Psoas muscle (tissue), 8 donors: Measurements from ENCODE around the gene UROC1. TPM values are rescaled to one million over a fixed set of nuclear protein-coding genes. Genes with fewer than 3 reads are reported as not detected.
A peak's percentile ranks its signal among the peaks of the same experiment; 100 is the strongest.

Source experiments
- ATAC-seq, 4 donors: fragments of 200-7000 bp; cut with Tn5 transposase; one replicate each; pipeline ENCODE4 v1.9.1; 2020; ENCODE audit warnings: moderate library complexity in 3 of 4, mild to moderate bottlenecking in 2 of 4
- DNase-seq, 2 donors: peaks; one replicate each; pipeline ENCODE4 v3.0.0-alpha.2; 2020
- H3K27ac ChIP-seq: fragments of 200-600 bp; one replicate; pipeline ENCODE4 v1.8.0; 2022
- H3K27me3 ChIP-seq, 3 donors: fragments of 200-600 bp in 1 of 3; one replicate each; pipeline versions ENCODE4 v1.6.1 to v1.8.0; 2013 to 2022; ENCODE audit warnings: low read length in 2 of 3, mild to moderate bottlenecking in 2 of 3, moderate library complexity in 1 of 3; ENCODE audit not compliant: insufficient read depth in 3 of 3
- H3K36me3 ChIP-seq, 2 donors: fragments of 200-600 bp in 1 of 2; one replicate each; pipeline versions ENCODE4 v1.6.1 to v1.8.0; 2013 to 2022; ENCODE audit warnings: low read depth in 1 of 2, mild to moderate bottlenecking in 1 of 2, moderate library complexity in 1 of 2; ENCODE audit not compliant: insufficient read depth in 1 of 2
- H3K4me1 ChIP-seq: fragments of 200-600 bp; one replicate; pipeline ENCODE4 v1.8.0; 2022
- H3K4me3 ChIP-seq: fragments of 200-600 bp; one replicate; pipeline ENCODE4 v1.8.0; 2022; ENCODE audit warnings: mild to moderate bottlenecking
- H3K9me3 ChIP-seq: fragments of 200-600 bp; one replicate; pipeline ENCODE4 v1.8.0; 2022
- WGBS, 3 donors: extraction: QIAGEN DNeasy Blood & Tissue Kit; methylation state at CpG; one replicate each; pipeline versions ENCODE4 v1.1.6 to v1.1.7; 2013; 5-methylcytosine and 5-hydroxymethylcytosine counted together
- intact Hi-C, 2 donors: fragments of 100-400 bp; cut with DNase I; formaldehyde crosslinking; loops; one replicate each; pipeline versions ENCODE4 v1.11.0 to v1.14.2; 2022
- polyA plus RNA-seq, 3 donors: library from polyadenylated mRNA; stranded (reverse); fragments of 200-250 nt; gene quantifications; one replicate each; pipeline ENCODE4 v1.2.3, GENCODE V29; 2013
- total RNA-seq, 4 donors: library from RNA; stranded (reverse); fragmentation: NEBNext Ultra II Directional in 2 of 4; extraction: Animal tissue kit (Norgen Biotek cat#: 25700) in 2 of 4; gene quantifications; one replicate each; pipeline versions ENCODE4 v1.2.1 to v1.2.4, GENCODE V29; 2021 to 2023
- TF ChIP-seq, protein P1 (sequence below): fragments of 200-600 bp; IDR thresholded peaks from one replicate; pipeline ENCODE4 v1.8.0; 2022; ENCODE audit warnings: antibody characterized with exemption
- donor health status: healthy with polysubstance abuse.
- donor health status: DM: no; HTN: no; CAD: no; lungs with moderate emphysema.
- donor health status: Bipolar disorder and iron deficiency.
- donor health status: healthy.
- donor health status: DM: yes; HTN: yes; CAD: no.
- donor health status: DM: no; HTN: no; CAD: no.
- donor health status: DM: no; HTN: no; CAD: no.
- donor health status: DM: yes; HTN: yes; CAD: no.

The UROC1 gene
- total and polyA plus RNA-seq, 7 donors, result 0.03 to 0.13 (median 0.08) TPM; not detected in 4

DNA sequence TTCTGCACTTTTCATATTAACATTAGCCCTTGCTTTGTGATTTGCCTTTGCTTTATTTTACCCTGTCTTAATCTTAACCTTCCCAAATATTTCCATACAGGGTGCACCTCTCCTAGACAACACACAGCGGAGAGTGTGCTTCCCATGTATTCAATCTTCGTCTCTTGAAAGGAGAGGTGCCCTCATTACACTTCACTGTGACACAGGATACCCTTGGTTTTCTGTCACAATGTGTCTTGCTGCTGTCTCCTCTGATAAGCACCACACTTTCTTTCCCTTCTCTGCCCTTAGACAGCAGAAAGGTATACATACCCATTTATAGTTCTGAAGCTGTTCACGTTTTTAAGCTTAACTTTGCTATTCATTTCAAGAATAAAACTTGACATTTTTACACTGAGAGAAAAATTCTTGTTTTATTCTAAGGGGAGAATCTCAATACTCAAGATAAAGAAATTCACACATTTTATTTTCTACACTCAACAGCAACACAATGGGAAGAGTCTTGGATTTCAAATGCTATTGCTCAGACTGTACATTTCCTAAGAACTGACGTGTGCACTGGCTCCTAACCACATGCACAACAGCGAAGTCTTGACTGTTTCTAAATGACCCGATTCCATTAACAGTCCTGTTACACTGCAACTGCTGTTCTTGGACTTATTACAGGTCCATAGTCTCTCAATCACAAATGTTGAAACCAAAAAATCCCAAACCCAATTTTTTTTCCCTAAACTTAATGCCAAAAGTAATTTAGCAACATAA lies 63.0 kb downstream of the UROC1 start:
- DNase-seq (no peak), ATAC-seq (peak in 3 of 4 donors; percentile 55 to 75 (median 68))
- intact Hi-C loops, result no loop called here
- peaks cover 3 to 90% of the 10 kb centered on the region in 2 donors for H3K36me3 ChIP-seq
- 51 to 85% (median 67%) methylated on average over 6 of the region's 6 CpGs for WGBS, 3 donors
- H3K4me3 ChIP-seq, result no peak overlapping the region
- TF ChIP-seq, protein P1, sequence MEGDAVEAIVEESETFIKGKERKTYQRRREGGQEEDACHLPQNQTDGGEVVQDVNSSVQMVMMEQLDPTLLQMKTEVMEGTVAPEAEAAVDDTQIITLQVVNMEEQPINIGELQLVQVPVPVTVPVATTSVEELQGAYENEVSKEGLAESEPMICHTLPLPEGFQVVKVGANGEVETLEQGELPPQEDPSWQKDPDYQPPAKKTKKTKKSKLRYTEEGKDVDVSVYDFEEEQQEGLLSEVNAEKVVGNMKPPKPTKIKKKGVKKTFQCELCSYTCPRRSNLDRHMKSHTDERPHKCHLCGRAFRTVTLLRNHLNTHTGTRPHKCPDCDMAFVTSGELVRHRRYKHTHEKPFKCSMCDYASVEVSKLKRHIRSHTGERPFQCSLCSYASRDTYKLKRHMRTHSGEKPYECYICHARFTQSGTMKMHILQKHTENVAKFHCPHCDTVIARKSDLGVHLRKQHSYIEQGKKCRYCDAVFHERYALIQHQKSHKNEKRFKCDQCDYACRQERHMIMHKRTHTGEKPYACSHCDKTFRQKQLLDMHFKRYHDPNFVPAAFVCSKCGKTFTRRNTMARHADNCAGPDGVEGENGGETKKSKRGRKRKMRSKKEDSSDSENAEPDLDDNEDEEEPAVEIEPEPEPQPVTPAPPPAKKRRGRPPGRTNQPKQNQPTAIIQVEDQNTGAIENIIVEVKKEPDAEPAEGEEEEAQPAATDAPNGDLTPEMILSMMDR, result no peak
- no peaks in the 10 kb centered on the region for H3K27me3 ChIP-seq
- H3K27ac ChIP-seq, result no peak overlapping the region
- peaks cover 33% of the 10 kb centered on the region for H3K4me1 ChIP-seq
- no peaks in the 10 kb centered on the region for H3K9me3 ChIP-seq

DNA sequence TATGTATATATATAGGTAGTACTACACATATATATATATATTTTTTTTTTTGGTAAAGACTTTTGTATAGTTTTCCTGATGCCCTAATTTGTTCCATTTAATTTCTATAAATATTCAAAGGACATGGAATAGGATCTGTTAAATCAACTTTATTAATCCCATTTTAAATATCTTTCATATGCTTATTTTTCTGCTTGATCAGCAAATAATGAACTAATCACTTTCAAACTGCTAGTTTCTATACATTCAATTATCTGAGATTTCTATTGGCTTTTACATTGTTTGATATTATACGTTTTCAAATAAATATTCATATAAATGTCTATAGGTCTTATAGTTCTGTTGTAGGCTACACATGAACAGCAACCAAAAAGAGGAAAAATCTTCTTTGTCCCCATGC lies 63.5 kb downstream of the UROC1 start:
- DNase-seq, result no peak
- H3K9me3 ChIP-seq, result no peaks in the 10 kb centered on the region
- peaks cover 27% of the 10 kb centered on the region for H3K4me1 ChIP-seq
- TF ChIP-seq, protein P1, result no peak
- 79 to 95% (median 80%) methylated on average over 1 of the region's 1 CpG for WGBS, 3 donors
- no peak overlapping the region for H3K27ac ChIP-seq
- no peaks in the 10 kb centered on the region for H3K27me3 ChIP-seq
- ATAC-seq, result no peak
- H3K36me3 ChIP-seq, result peaks cover 3 to 90% of the 10 kb centered on the region in 2 donors
- intact Hi-C loops, result no loop called here
- H3K4me3 ChIP-seq, result no peak overlapping the region

DNA sequence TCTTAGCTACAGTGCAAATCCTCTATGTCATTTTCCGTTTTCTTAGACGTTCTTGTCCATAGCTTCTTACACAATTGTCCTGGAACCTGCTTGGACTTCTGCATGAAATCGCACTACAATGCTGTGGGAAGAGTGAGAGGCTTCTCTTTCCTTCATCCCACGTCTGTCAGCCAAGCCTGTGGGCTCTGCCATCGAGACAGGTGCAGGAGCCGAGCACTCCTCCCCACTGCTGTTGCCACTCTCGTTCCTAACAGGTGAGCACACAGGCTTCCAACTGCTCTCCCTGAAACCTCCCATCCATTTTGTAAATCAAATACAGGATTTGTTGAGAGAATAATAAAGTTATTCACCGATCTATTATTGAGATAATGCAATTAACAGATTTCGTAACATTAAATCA lies 65.4 kb downstream of the UROC1 start:
- TF ChIP-seq, protein P1, result no peak
- Histone ChIP-seq H3K27me3 (no peaks in the 10 kb centered on the region), H3K4me3 (no peak overlapping the region), H3K27ac (peak overlapping the region; percentile 57), H3K9me3 (no peaks in the 10 kb centered on the region), H3K4me1 (peaks cover 30% of the 10 kb centered on the region), H3K36me3 (peaks cover 3 to 81% of the 10 kb centered on the region in 2 donors)
- 41 to 58% (median 43%) methylated on average over 9 of the region's 9 CpGs for WGBS, 3 donors
- peak; percentile 43 to 78 (median 65) for ATAC-seq
- DNase-seq, result peak in 1 of 2 donors; percentile 8
- intact Hi-C loops, result no loop called here

DNA sequence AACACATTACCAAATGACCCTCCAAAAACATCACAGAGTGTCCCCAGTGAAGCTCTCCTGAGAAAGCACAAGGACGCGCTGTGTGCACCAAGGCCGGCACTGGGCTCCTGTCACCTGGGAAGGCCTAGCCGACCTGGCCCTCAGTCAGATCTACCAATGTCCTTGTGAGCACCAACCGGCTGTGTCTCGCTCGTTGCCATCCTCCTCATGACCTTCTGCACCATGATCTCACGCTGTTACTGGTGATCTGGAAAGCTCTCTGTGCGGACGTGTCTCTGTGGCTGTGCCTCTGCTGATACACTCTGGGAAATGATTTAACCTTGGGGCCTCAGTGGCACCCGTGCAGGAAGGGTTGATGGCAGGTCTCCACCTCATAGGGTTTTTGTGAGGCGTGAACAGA lies 66.1 kb downstream of the UROC1 start:
- Histone ChIP-seq H3K36me3 (peaks cover 3 to 74% of the 10 kb centered on the region in 2 donors), H3K27me3 (no peaks in the 10 kb centered on the region), H3K9me3 (no peaks in the 10 kb centered on the region), H3K4me3 (no peak overlapping the region), H3K4me1 (peaks cover 33% of the 10 kb centered on the region), H3K27ac (no peak overlapping the region)
- ATAC-seq, result no peak
- intact Hi-C loops, result no loop called here
- TF ChIP-seq, protein P1, result no peak
- WGBS, 3 donors, result 81 to 84% (median 83%) methylated on average over 12 of the region's 12 CpGs
- peak in 1 of 2 donors; percentile 41 for DNase-seq
